ENCODE measurements around the gene SNTG2.

SNTG2 gene

DNA sequence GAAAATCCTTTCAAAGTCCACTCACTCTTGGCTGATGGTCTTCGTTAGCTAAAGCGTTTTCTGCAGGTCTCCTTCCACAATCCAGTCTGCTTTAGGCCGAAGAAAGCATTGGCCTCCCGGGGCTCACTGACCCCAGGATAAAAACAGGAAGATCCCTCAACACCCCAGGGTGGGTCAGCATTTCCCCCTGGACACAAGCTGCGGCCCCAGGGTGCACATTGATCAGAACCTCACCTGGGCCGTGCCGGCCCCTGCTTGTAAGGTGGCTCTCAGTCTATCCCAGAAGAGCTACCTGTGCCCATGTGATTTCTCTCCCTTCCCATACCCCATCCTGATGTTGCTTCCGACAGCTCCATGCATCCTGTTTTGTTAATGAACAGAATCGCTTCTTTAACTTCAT, 349.6 kb downstream of the SNTG2 start:
- TF ChIP-seq, protein P1, sequence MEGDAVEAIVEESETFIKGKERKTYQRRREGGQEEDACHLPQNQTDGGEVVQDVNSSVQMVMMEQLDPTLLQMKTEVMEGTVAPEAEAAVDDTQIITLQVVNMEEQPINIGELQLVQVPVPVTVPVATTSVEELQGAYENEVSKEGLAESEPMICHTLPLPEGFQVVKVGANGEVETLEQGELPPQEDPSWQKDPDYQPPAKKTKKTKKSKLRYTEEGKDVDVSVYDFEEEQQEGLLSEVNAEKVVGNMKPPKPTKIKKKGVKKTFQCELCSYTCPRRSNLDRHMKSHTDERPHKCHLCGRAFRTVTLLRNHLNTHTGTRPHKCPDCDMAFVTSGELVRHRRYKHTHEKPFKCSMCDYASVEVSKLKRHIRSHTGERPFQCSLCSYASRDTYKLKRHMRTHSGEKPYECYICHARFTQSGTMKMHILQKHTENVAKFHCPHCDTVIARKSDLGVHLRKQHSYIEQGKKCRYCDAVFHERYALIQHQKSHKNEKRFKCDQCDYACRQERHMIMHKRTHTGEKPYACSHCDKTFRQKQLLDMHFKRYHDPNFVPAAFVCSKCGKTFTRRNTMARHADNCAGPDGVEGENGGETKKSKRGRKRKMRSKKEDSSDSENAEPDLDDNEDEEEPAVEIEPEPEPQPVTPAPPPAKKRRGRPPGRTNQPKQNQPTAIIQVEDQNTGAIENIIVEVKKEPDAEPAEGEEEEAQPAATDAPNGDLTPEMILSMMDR (IDR thresholded peaks at IDR 0.05; ENCODE audit: control insufficient read depth, extremely low read depth, insufficient read depth) = no peak
- DNase-seq (ENCODE audit: low read depth) = no peak
- no peak overlapping the region for H3K4me3 ChIP-seq (ENCODE audit: low read depth, low read length)

- no peak for DNase-seq (ENCODE audit: low read depth)
- no peak overlapping the region for H3K4me3 ChIP-seq (ENCODE audit: low read depth, low read length)
- TF ChIP-seq, protein P1 (IDR thresholded peaks at IDR 0.05; ENCODE audit: control insufficient read depth, extremely low read depth, insufficient read depth) = no peak
These were observed 350.4 kb downstream of the SNTG2 start for GRCh38 chr2:1301056-1301455.

GRCh38 chr2:1305342-1306013, 354.8 kb downstream of the SNTG2 start:
- TF ChIP-seq, protein P1 (IDR thresholded peaks at IDR 0.05; ENCODE audit: control insufficient read depth, extremely low read depth, insufficient read depth) = no peak
- no peak overlapping the region for H3K4me3 ChIP-seq (ENCODE audit: low read depth, low read length)

GRCh38 chr2:1306014-1306686, 355.5 kb downstream of the SNTG2 start:
- TF ChIP-seq, protein P1 (IDR thresholded peaks at IDR 0.05; ENCODE audit: control insufficient read depth, extremely low read depth, insufficient read depth) = no peak
- H3K4me3 ChIP-seq (ENCODE audit: low read depth, low read length) = no peak overlapping the region
- no peak for DNase-seq (ENCODE audit: low read depth)

More at GRCh38 chr2:1305342-1306013, 354.8 kb downstream of the SNTG2 start:
- no peak for DNase-seq (ENCODE audit: low read depth)

DNA sequence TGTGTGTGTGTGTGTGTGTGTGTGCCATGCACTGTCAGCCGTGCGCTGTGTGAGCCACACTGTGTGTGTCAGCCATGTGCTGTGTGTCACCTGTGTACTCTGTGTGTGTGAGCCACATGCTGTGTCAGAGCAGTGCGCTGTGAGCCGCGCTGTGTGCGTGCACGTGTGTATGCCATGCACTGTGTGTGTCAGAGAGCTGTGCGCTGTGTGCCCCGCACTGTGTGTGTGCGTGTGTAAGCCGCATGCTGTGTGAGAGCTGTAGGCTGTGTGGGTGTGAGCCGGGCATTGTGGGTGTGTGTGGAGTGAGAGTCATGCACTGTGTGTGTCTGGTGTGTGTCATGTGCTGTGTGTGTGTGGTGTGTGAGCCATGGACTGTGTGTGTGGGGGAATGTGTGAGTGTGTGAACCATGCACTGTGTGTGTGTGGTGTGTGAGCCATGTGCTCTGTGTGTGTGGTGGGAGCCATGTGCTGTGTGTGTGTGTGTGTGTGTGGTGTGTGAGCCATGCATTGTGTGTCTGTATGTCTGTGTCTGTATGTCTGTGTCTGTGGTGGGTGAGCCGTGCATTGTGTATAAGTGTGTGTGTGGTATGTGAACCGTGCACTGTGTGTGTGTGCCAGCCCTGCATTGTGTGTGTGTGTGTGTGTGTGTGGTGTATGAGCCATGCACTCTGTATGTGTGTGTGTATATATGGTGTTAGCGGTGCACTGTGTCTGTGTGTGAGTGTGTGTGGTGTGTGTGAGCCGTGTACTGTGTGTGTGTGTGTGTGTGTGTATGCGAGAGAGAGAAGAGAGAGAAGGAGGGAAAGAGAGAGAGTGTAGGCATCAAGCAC, 356.3 kb downstream of the SNTG2 start:
- H3K4me3 ChIP-seq (ENCODE audit: low read depth, low read length) = no peak overlapping the region
- TF ChIP-seq, protein P1 (IDR thresholded peaks at IDR 0.05; ENCODE audit: control insufficient read depth, extremely low read depth, insufficient read depth) = no peak

GRCh38 chr2:1307670-1308069, 357.0 kb downstream of the SNTG2 start:
- H3K4me3 ChIP-seq (ENCODE audit: low read depth, low read length) = no peak overlapping the region
- TF ChIP-seq, protein P1 (IDR thresholded peaks at IDR 0.05; ENCODE audit: control insufficient read depth, extremely low read depth, insufficient read depth) = no peak
- DNase-seq (ENCODE audit: low read depth) = no peak

More for the DNA sequence above, 356.3 kb downstream of the SNTG2 start:
- no peak for DNase-seq (ENCODE audit: low read depth)

All from LNCaP clone FGC (cell line).